MCF 10A (cell line): Measurements from ENCODE around the gene KCNJ2. TPM values are rescaled to one million over a fixed set of nuclear protein-coding genes. Genes with fewer than 3 reads are reported as not detected.

Experiments used
- BruUV-seq: library from RNA; stranded (reverse); fragments of 400-500 nt; replicated peaks from 2 replicates; lab custom pipeline; 2021; lab: Mats Ljungman, UMichigan
- CTCF ChIA-PET: fragments of 300-600 bp; sonication (Branson Sonifier 250); formaldehyde crosslinking; extraction: SDS; loops from one replicate; lab custom pipeline; 2021; ENCODE audit warnings: antibody characterized with exemption, inconsistent platforms; lab: Yijun Ruan, JAX
- POLR2A ChIA-PET: fragments of 300-600, 350-650 bp; sonication (Branson Sonifier 250); formaldehyde crosslinking; extraction: SDS; loops from one replicate; lab custom pipeline; 2020; ENCODE audit warnings: antibody characterized with exemption, inconsistent platforms; lab: Yijun Ruan, JAX
- DNase-seq: peaks from one replicate; pipeline ENCODE4 v3.0.0-alpha.2; 2018; ENCODE audit not compliant: unreplicated experiment
- H3K27ac Mint-ChIP-seq: one replicate; pipeline ENCODE4 v1.8.0; 2022; ENCODE audit warnings: mild to moderate bottlenecking, low read depth, mixed read lengths; ENCODE audit not compliant: unreplicated experiment
- H3K27me3 Mint-ChIP-seq: one replicate; pipeline ENCODE4 v1.8.0; 2022; ENCODE audit warnings: mixed read lengths; ENCODE audit not compliant: insufficient read depth, unreplicated experiment
- H3K36me3 Mint-ChIP-seq: one replicate; pipeline ENCODE4 v1.8.0; 2022; ENCODE audit warnings: mild to moderate bottlenecking, moderate library complexity, mixed read lengths; ENCODE audit not compliant: insufficient read depth, unreplicated experiment
- H3K4me1 Mint-ChIP-seq: one replicate; pipeline ENCODE4 v1.8.0; 2022; ENCODE audit warnings: mixed read lengths; ENCODE audit not compliant: insufficient read depth, unreplicated experiment
- H3K4me3 Mint-ChIP-seq: one replicate; pipeline ENCODE4 v1.8.0; 2022; ENCODE audit warnings: mild to moderate bottlenecking, moderate library complexity, mixed read lengths; ENCODE audit not compliant: unreplicated experiment
- H3K9me3 Mint-ChIP-seq: one replicate; pipeline ENCODE4 v1.8.0; 2022; ENCODE audit warnings: mixed read lengths; ENCODE audit not compliant: unreplicated experiment
- CTCF ChIP-seq: fragments of 200-600 bp; IDR thresholded peaks from one replicate; pipeline ENCODE4 v1.8.0; 2022; ENCODE audit warnings: antibody characterized with exemption, mild to moderate bottlenecking; ENCODE audit not compliant: unreplicated experiment
- intact Hi-C: fragments of 100-400 bp; cut with micrococcal nuclease; formaldehyde crosslinking; loops from 2 replicates; pipeline ENCODE4 v1.14.1; 2022
- total RNA-seq: library from RNA; stranded (reverse); gene quantifications from 2 replicates; pipeline ENCODE4 v1.2.3, GENCODE V29; 2022

KCNJ2 gene
- total RNA-seq, 1 experiment from 2014 or later: 0.19 TPM

- H3K27me3 Mint-ChIP-seq: no peaks in the 10 kb centered on the region
- H3K4me3 Mint-ChIP-seq: no peak overlapping the region
- no peaks in the 10 kb centered on the region for H3K9me3 Mint-ChIP-seq
- POLR2A ChIA-PET: no interaction called here
- intact Hi-C loops: no loop called here
- TF ChIP-seq CTCF: no peak
- no peaks in the 10 kb centered on the region for H3K36me3 Mint-ChIP-seq
- DNase-seq: no peak
- CTCF ChIA-PET: no interaction called here
- BruUV-seq: no TSS peak
- H3K27ac Mint-ChIP-seq: no peak overlapping the region
- no peaks in the 10 kb centered on the region for H3K4me1 Mint-ChIP-seq
Measured at GRCh38 chr17:70161519-70161918, 7.8 kb upstream of the KCNJ2 start.

- intact Hi-C loops: loop anchor here (5.0 kb wide), 2 partner anchors 387 to 457 kb away; no protein-coding TSS in a partner anchor
- DNase-seq: no peak
- Mint-ChIP-seq H3K27me3 (no peaks in the 10 kb centered on the region), H3K4me3 (no peak overlapping the region), H3K4me1 (peaks cover 14% of the 10 kb centered on the region), H3K9me3 (no peaks in the 10 kb centered on the region), H3K27ac (no peak overlapping the region), H3K36me3 (no peaks in the 10 kb centered on the region)
- CTCF ChIA-PET: interaction anchor here (0.6 to 1.5 kb wide), 3 partner anchors 21 to 558 kb away, joined by 3 read pairs; no protein-coding TSS in a partner anchor
- no peak for TF ChIP-seq CTCF
- BruUV-seq: no TSS peak
- POLR2A ChIA-PET: interaction anchor here (0.6 to 1.3 kb wide), 2 partner anchors 89 to 568 kb away, joined by 3 read pairs; no protein-coding TSS in a partner anchor
Measured at GRCh38 chr17:70165383-70165782, 3.9 kb upstream of the KCNJ2 start.

GRCh38 chr17:70166615-70167014 is 2.7 kb upstream of the KCNJ2 start:
- Mint-ChIP-seq H3K27ac (no peak overlapping the region), H3K4me3 (no peak overlapping the region), H3K36me3 (no peaks in the 10 kb centered on the region), H3K27me3 (no peaks in the 10 kb centered on the region), H3K4me1 (peaks cover 15% of the 10 kb centered on the region), H3K9me3 (no peaks in the 10 kb centered on the region)
- no TSS peak for BruUV-seq
- no peak for TF ChIP-seq CTCF
- CTCF ChIA-PET: interaction anchor here (1.3 to 2.2 kb wide), 7 partner anchors 23 to 641 kb away, joined by 3 to 6 read pairs (median 5); no protein-coding TSS in a partner anchor
- intact Hi-C loops: loop anchor here (5.0 kb wide), 2 partner anchors 386 to 456 kb away; no protein-coding TSS in a partner anchor
- DNase-seq: no peak
- POLR2A ChIA-PET: no interaction called here

GRCh38 chr17:70168044-70168976 is 1.0 kb upstream of the KCNJ2 start:
- no TSS peak for BruUV-seq
- H3K4me3 Mint-ChIP-seq: peak overlapping the region; percentile 76
- H3K4me1 Mint-ChIP-seq: peaks cover 25% of the 10 kb centered on the region
- peak; percentile 73 for DNase-seq
- intact Hi-C loops: loop anchor here (1.0 to 5.0 kb wide), 3 partner anchors 384 to 561 kb away; no protein-coding TSS in a partner anchor
- H3K27ac Mint-ChIP-seq: peak overlapping the region; percentile 10
- TF ChIP-seq CTCF: peak; percentile 58
- no peaks in the 10 kb centered on the region for H3K9me3 Mint-ChIP-seq
- no peaks in the 10 kb centered on the region for H3K36me3 Mint-ChIP-seq
- CTCF ChIA-PET: interaction anchor here (0.6 to 2.5 kb wide), 24 partner anchors 9 to 835 kb away, joined by 3 to 18 read pairs (median 4); no protein-coding TSS in a partner anchor
- POLR2A ChIA-PET: interaction anchor here (0.6 to 4.8 kb wide), 12 partner anchors 9 to 601 kb away, joined by 3 to 22 read pairs (median 4); no protein-coding TSS in a partner anchor
- no peaks in the 10 kb centered on the region for H3K27me3 Mint-ChIP-seq
